ENCODE measurements around the gene AHNAK.

AHNAK gene

DNA sequence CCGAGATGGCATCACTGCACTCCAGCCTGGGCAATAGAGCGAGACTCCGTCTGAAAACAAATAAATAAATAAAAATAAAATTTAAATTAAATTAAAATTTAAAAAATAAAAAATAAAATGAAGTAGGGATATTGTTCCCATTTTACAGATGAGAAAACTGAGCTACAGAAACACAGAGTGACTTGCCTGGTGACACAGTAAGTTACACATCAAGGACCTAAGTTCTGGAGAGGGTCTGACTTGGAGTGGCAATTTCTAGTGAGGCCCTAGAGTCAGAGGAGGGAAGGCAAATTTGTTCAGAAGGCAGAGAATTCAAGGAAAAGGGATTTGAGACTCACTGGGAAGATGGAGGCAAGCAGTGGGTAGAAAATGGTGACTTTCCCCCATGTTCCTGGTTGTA lies 125.7 kb downstream of the AHNAK start:
- Histone ChIP-seq H3K4me2 (ENCODE audit: low read depth, low read length, poor library complexity, severe bottlenecking) (no peak overlapping the region), H3K27me3 (ENCODE audit: low read length) (no peaks in the 10 kb centered on the region), H3K4me3 (ENCODE audit: insufficient read depth, low read length, poor library complexity, severe bottlenecking) (no peak overlapping the region), H3K27ac (ENCODE audit: low read depth, low read length) (no peak overlapping the region), H3F3A (ENCODE audit: insufficient read depth) (no peaks in the 10 kb centered on the region), H4K20me1 (ENCODE audit: low read depth, low read length) (no peaks in the 10 kb centered on the region), H3K79me2 (ENCODE audit: insufficient read depth, low read length) (no peaks in the 10 kb centered on the region), H3K9me3 (ENCODE audit: insufficient read depth, low read length) (no peaks in the 10 kb centered on the region), H3K9me2 (replicated peaks; ENCODE audit: insufficient read depth, low read length) (no peaks in the 10 kb centered on the region), H2AFZ (ENCODE audit: low read depth, low read length, severe bottlenecking) (no peak overlapping the region), H3K36me3 (ENCODE audit: low read length) (no peaks in the 10 kb centered on the region), H3K9ac (ENCODE audit: low read length) (no peak overlapping the region)
- TF ChIP-seq CTCF (IDR thresholded peaks at IDR 0.05; ENCODE audit: insufficient read depth, low read length, poor library complexity, severe bottlenecking) (no peak), EZH2phosphoT487 (conservative IDR thresholded peaks at IDR 0.05; ENCODE audit: low read length) (no peak)

DNA sequence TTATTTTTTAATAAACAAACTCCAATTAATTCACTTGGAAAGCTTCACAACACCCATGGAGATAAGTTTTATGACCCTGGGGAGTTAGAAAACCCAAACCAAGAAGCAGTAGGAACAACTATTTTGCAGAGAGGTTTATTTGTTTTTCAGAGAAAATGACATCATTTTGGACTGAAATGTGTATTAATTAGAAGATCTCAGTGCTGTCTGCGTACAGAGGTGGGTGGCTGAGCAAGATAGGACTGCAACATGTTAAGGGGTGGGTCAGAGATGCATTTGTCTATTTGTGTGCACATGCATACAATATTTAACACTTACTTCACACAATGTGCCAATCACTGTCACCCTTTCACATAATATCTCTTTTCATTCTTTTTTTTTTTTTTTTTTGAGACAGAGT lies 126.7 kb downstream of the AHNAK start:
- TF ChIP-seq CTCF (IDR thresholded peaks at IDR 0.05; ENCODE audit: insufficient read depth, low read length, poor library complexity, severe bottlenecking): no peak
- no peak for TF ChIP-seq EZH2phosphoT487 (conservative IDR thresholded peaks at IDR 0.05; ENCODE audit: low read length)
- no peak overlapping the region for H3K9ac ChIP-seq (ENCODE audit: low read length)
- H3K4me2 ChIP-seq (ENCODE audit: low read depth, low read length, poor library complexity, severe bottlenecking): no peak overlapping the region

DNA sequence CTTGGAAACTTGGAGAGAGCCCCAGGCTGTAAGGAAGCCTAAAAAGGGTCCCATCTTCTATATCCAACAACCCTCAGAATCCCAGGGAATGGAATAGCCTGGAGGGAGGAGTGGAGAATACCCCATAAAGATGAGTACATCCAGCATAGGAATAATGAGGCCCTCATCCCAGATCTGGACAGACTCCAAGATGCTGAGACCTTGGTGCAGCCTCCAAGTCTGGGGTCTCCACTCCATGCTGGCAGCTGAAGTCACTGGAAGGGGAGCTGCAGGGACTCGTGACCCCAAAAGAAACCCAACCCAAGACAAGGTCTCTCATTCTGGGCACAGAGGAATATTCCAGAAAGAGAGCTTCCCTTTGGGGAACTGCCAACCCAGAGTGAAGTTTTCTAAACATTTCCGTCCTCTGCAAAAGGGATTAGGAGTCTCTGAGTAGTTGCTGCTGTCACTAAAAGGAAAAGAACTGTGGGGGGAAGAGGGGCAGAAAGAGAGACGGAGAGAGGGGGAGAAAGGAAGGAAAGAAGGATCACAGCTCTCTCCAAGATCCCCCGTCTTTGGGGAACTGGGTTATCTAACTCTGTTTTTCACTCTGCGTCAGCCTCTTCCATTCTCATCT lies 127.2 kb downstream of the AHNAK start:
- Histone ChIP-seq H3K4me3 (ENCODE audit: insufficient read depth, low read length, poor library complexity, severe bottlenecking) (no peak overlapping the region), H4K20me1 (ENCODE audit: low read depth, low read length) (no peaks in the 10 kb centered on the region), H3K4me2 (ENCODE audit: low read depth, low read length, poor library complexity, severe bottlenecking) (no peak overlapping the region), H3K9me2 (replicated peaks; ENCODE audit: insufficient read depth, low read length) (no peaks in the 10 kb centered on the region), H3F3A (ENCODE audit: insufficient read depth) (no peaks in the 10 kb centered on the region), H3K9ac (ENCODE audit: low read length) (no peak overlapping the region), H3K79me2 (ENCODE audit: insufficient read depth, low read length) (no peaks in the 10 kb centered on the region), H2AFZ (ENCODE audit: low read depth, low read length, severe bottlenecking) (no peak overlapping the region), H3K36me3 (ENCODE audit: low read length) (no peaks in the 10 kb centered on the region), H3K9me3 (ENCODE audit: insufficient read depth, low read length) (no peaks in the 10 kb centered on the region), H3K27ac (ENCODE audit: low read depth, low read length) (no peak overlapping the region), H3K27me3 (ENCODE audit: low read length) (no peaks in the 10 kb centered on the region)
- no peak for TF ChIP-seq EZH2phosphoT487 (conservative IDR thresholded peaks at IDR 0.05; ENCODE audit: low read length)
- TF ChIP-seq CTCF (IDR thresholded peaks at IDR 0.05; ENCODE audit: insufficient read depth, low read length, poor library complexity, severe bottlenecking): no peak

More for the DNA sequence above, 126.7 kb downstream of the AHNAK start:
- Histone ChIP-seq H3K27ac (ENCODE audit: low read depth, low read length) (no peak overlapping the region), H3K4me3 (ENCODE audit: insufficient read depth, low read length, poor library complexity, severe bottlenecking) (no peak overlapping the region), H3K79me2 (ENCODE audit: insufficient read depth, low read length) (no peaks in the 10 kb centered on the region), H3K9me3 (ENCODE audit: insufficient read depth, low read length) (no peaks in the 10 kb centered on the region), H3F3A (ENCODE audit: insufficient read depth) (no peaks in the 10 kb centered on the region), H3K27me3 (ENCODE audit: low read length) (no peaks in the 10 kb centered on the region), H3K9me2 (replicated peaks; ENCODE audit: insufficient read depth, low read length) (no peaks in the 10 kb centered on the region), H2AFZ (ENCODE audit: low read depth, low read length, severe bottlenecking) (no peak overlapping the region), H4K20me1 (ENCODE audit: low read depth, low read length) (no peaks in the 10 kb centered on the region), H3K36me3 (ENCODE audit: low read length) (no peaks in the 10 kb centered on the region)
